Measurements from ENCODE around the gene PHLDB1.
A peak's percentile ranks its signal among the peaks of the same experiment; 100 is the strongest.
"Not testable (repeated sequence)": the region's sequence is repeated elsewhere in the genome, so short reads cannot be mapped to it uniquely, and the experiment has no call there.

PHLDB1 gene

DNA sequence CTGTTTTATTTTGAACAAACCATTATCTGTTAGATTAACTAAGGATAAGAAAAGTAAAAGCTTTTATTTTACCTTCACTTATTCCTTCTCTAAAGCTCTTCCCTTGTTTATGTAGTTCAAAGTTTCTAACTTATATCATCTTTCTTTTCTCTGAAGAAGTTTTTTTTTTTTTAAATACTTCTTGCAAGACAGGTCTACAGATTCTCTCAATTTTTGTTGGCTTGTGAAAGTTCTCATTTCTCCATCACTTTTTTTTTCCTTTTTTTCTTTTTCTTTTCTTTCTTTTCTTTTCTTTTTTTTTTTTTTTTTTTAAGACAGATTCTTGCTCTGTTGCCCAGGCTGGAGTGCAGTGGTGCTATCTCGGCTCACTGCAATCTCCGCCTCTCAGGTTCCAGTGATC lies 76.8 kb downstream of the PHLDB1 start:
- no peak for DNase-seq (ENCODE audit: low spot score)
- FAIRE-seq, result no peak

DNA sequence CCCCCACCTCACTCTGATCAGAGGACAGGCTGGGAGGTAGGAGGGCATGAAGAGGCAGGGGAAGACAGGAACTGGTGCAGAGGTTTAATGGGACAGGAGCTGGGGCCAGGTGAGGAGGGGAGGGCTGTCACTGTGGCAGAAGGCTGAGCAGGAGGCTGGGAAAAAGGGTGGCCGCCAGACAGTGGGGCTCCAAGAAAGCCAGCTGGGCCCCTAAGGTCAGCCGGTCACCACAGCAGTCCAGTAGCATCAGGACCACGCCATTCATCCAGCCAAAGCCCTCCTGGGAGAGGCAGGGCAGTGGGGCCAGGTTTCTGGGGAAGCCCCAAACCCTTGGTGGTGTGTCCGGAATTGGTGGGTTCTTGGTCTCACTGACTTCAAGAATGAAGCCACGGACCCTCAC lies 80.5 kb downstream of the PHLDB1 start:
- no peak for FAIRE-seq

GRCh38 chr11:118688339-118688738 lies 80.9 kb downstream of the PHLDB1 start:
- not testable (repeated sequence) for DNase-seq (ENCODE audit: low spot score)

More for the DNA sequence above, 80.5 kb downstream of the PHLDB1 start:
- DNase-seq (ENCODE audit: low spot score), result no peak

DNA sequence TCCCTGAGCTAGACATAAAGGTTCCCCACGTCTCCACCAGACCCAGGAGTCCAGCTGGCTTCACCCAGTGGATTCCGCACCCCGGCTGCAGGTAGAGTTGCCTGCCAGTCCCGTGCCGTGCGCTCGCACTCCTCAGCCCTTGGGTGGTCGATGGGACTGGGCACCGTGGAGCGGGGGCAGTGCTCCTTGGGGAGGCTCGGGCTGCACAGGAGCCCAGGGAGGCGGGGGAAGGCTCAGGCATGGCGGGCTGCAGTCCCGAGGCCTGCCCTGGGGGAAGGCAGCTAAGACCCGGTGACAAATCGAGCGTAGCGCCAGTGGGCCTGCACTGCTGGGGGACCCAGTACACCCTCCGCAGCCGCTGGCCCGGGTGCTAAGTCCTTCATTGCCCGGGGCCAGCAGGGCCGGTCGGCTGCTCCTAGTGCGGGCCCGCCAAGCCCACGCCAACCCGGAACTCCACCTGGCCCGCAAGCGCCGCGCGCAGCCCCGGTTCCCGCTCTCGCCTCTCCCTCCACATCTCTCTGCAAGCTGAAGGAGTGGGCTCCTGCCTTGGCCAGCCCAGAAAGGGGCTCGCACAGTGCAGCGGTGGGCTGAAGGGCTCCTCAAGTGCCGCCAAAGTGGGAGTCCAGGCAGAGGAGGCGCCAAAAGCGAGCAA lies 81.6 kb downstream of the PHLDB1 start:
- DNase-seq (ENCODE audit: low spot score), result no peak
- no peak for FAIRE-seq

More at GRCh38 chr11:118688339-118688738, 80.9 kb downstream of the PHLDB1 start:
- not testable (repeated sequence) for FAIRE-seq

GRCh38 chr11:118689503-118689851 lies 82.1 kb downstream of the PHLDB1 start:
- no peak for FAIRE-seq
- DNase-seq (ENCODE audit: low spot score), result no peak

- peak; percentile 91 for DNase-seq (ENCODE audit: low spot score)
- FAIRE-seq, result peak; percentile 53
These were observed 82.6 kb downstream of the PHLDB1 start for GRCh38 chr11:118689852-118690552.

GRCh38 chr11:118690553-118691304 lies 83.3 kb downstream of the PHLDB1 start:
- DNase-seq (ENCODE audit: low spot score), result no peak
- no peak for FAIRE-seq

DNA sequence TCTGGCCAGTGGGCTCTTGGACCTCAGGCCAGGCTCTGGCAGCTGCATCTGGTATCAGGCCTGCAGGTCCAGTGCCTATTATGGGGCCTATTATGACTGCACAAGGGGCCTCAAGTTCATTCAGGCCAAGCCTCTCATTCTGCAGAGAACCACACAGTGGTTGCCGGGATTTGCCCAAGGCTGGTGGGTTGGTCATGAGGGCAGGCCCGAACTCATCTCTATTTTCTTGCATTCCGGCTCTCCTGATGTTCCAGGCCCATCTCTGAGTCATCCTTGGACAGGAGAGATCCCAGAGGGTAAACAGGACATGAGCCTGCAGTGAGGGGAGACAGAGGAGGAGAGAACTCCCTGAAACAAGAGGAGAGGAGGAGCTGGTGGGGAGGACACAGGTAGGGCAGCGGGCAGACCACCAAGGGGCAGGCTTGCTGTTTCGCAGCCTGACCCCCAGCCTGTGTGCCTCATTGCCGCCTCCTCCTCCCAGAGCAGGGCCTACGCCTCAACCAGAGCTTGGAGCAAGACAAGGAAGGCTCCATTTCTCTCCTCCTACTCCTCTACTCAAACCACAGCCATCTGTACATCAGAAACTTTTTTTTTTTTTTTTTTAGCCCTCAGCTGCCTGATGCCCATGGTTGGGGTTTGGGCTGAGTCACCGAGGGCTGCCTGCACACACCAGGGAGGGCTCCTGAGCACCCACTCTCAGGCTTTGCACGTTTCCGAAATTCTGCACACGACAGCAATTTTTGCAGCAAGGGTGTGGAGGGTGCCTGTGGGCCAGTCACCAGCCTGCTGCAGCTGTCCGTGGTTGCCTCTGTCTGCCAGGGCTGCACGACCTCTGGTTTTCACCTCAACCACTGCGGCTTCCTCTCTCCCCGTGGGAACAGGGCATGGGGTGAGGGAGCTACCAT lies 84.8 kb downstream of the PHLDB1 start:
- peak; percentile 28 for DNase-seq (ENCODE audit: low spot score)
- no peak for FAIRE-seq

GRCh38 chr11:118694185-118694584 lies 86.8 kb downstream of the PHLDB1 start:
- DNase-seq (ENCODE audit: low spot score), result no peak

DNA sequence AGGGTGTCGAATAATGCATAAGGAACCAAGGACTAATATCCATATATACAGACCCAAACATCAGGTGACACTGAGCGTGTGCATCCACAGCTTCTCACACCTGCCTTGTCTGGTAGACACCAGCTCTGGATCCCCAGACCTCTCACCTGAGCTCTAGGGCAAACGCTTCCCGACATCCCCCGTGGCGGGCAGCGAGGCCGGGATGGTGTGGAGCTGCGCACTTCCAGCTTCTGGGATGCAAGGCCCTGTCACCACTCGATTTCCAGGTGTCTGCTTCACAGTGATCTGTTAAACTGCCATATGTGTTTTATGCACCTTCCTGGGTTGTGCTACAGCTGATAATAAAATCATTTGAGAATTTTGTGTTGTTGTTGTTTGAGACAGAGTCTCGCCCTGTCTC lies 87.4 kb downstream of the PHLDB1 start:
- DNase-seq (ENCODE audit: low spot score), result no peak

More at GRCh38 chr11:118694185-118694584, 86.8 kb downstream of the PHLDB1 start:
- FAIRE-seq, result no peak

GRCh38 chr11:118696673-118697226 lies 89.3 kb downstream of the PHLDB1 start:
- DNase-seq (ENCODE audit: low spot score) (no peak), FAIRE-seq (no peak)

More for the DNA sequence above, 87.4 kb downstream of the PHLDB1 start:
- FAIRE-seq, result no peak

GRCh38 chr11:118697346-118697745 lies 89.9 kb downstream of the PHLDB1 start:
- FAIRE-seq (no peak), DNase-seq (ENCODE audit: low spot score) (no peak)

DNA sequence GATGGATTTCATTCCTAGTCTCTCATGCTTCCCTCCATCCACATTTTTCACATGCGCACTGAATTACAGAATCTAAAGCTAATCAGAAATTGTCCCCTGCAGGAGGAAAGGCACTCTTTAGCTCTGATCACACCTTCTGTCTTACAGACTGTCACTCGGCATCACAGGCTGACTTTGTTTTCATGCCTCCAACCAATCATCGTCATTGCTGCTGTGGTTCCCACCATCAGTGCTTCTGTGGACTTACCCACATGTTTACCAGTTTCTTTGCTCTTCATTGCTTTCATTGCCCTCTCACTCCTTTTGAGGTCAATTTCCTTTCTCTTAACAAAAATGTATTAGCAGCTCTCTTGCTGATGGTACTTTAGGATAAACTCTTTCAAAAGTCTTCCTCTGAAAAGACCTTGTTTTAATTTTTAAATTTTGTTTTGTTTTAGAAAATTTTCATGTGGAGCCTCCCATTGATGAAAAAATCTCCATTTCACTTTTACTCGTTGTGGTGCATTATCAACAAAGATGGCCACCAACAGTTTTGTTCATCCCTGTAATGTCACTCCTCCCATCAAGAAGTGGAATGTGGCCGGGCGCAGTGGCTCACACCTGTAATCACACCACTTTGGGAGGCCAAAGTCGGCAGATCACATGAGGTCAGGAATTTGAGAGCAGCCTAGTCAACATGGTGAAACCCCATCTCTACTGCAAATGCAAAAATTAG lies 92.2 kb downstream of the PHLDB1 start:
- FAIRE-seq, result no peak

DNA sequence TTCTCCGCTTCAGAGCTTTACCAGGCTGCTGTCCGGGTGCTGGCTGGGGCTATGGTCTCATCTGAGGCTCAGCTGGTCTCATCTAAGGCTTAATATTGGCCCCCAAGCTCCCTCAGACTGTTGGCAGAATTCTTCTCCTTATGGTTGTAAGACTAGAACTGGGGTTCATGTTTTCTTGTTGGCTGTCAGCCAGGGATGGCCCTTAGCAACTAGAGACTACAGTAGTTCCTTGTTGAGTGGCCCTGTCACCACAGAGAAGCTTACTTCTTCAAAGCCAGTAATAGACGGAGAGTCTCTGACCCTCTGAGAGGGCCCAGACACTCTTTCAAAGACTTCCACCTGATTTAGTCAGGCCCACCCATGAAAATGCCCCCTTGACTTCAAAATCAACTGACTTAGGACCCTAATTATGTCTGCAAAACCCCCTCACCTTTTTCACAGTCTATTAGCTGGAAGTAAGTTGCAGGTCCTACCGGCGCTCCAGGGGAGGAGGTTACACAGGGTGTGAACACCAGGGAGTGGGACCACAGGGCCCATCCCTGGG lies 96.2 kb downstream of the PHLDB1 start:
- DNase-seq (ENCODE audit: low spot score) (no peak), FAIRE-seq (no peak)

More for the DNA sequence above, 92.2 kb downstream of the PHLDB1 start:
- no peak for DNase-seq (ENCODE audit: low spot score)

DNA sequence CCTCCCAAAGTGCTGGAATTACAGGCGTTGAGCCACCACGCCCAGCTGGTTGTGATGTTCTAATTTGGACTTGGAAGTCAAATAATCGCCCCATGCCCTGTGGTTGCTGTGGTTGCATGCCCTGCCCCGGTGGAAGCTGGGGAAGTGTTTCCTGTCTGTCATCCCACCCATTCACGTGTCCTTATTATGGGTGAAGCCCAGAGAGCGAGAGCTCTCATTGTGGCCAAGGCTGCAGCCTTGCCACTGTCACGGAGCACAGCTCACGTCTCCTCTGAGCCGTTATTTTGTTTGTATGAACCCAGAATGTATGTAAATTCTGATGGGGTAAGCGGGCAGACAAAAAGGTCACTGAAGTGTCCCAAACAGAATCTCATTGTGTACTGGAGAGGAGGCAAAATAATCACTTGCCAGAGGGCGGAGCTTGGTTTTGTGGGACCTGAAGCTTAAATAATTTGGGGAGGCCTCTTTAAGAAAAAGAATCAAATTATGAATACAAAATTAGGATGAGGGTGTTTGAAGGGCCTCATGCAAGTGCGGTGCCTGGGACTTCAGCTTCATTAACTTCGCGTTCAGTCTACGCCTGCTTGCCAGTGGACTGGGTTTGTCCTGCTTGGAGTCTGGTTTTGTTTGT lies 97.8 kb downstream of the PHLDB1 start:
- FAIRE-seq, result no peak
- no peak for DNase-seq (ENCODE audit: low spot score)

GRCh38 chr11:118705791-118706545 lies 98.6 kb downstream of the PHLDB1 start:
- no peak for FAIRE-seq
- no peak for DNase-seq (ENCODE audit: low spot score)

DNA sequence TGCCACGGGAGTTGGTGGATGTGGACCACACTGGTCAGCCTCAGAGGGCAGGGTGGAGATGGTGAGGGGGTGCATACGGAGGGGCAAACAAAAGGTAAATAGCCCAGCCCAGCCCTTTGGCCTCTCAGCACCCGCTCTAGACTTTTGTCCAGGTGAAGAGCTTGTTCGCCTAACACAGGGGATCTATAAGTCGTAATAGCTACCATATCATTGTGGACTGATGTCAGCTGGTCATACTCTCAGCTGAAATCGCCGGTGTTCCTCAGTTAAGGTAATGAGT lies 99.1 kb downstream of the PHLDB1 start:
- FAIRE-seq (no peak), DNase-seq (ENCODE audit: low spot score) (no peak)

All from urothelium cell line (cell line).